Ovary (tissue), 9 donors: Measurements from ENCODE around the gene RGS11. TPM values are rescaled to one million over a fixed set of nuclear protein-coding genes. Genes with fewer than 3 reads are reported as not detected.

ENCODE experiments used
- DNase-seq, 5 donors: peaks; one replicate each; pipeline ENCODE4 v3.0.0-alpha.2; 2019 to 2020
- H3K27ac ChIP-seq, 2 donors: fragments of 200-600 bp; one replicate each; pipeline versions ENCODE4 v1.5.1 to v1.8.0; 2019 to 2022
- H3K27me3 ChIP-seq: fragments of 200-600 bp; one replicate; pipeline ENCODE4 v1.8.0; 2022
- H3K36me3 ChIP-seq: fragments of 200-600 bp; sonication (generic); one replicate; pipeline ENCODE4 v1.5.1; 2019
- H3K4me1 ChIP-seq: one replicate; pipeline ENCODE4 v1.8.1; 2013; ENCODE audit warnings: mild to moderate bottlenecking, moderate library complexity; ENCODE audit not compliant: insufficient read depth
- H3K4me3 ChIP-seq: fragments of 200-600 bp; sonication (generic); one replicate; pipeline ENCODE4 v1.5.1; 2017
- H3K9me3 ChIP-seq, 2 donors: fragments of 200-600 bp in 1 of 2; sonication (generic) in 1 of 2; one replicate each; pipeline versions ENCODE4 v1.5.1 to v1.8.1; 2013 to 2019; ENCODE audit warnings: mild to moderate bottlenecking in 1 of 2, moderate library complexity in 1 of 2
- CTCF ChIP-seq, 3 donors: fragments of 450-650 bp in 2 of 3; fragments of 200-600 bp in 1 of 3; IDR thresholded peaks; one replicate each; pipeline versions ENCODE4 v1.5.1 to v1.8.0; 2016 to 2022; ENCODE audit warnings: antibody characterized with exemption in 3 of 3, mild to moderate bottlenecking in 1 of 3
- EP300 ChIP-seq: sonication (generic); formaldehyde crosslinking; IDR thresholded peaks from one replicate; pipeline ENCODE4 v1.6.1; 2017; ENCODE audit warnings: antibody characterized with exemption
- POLR2A ChIP-seq: fragments of 450-650 bp; IDR thresholded peaks from one replicate; pipeline ENCODE4 v1.6.1; 2017; ENCODE audit warnings: antibody characterized with exemption, mild to moderate bottlenecking, moderate library complexity
- whole genome bisulfite sequencing, 3 donors: extraction: QIAGEN DNeasy Blood & Tissue Kit in 1 of 3; methylation state at CpG; one replicate each; pipeline versions ENCODE4 v1.1.5 to v1.1.7; 2013 to 2017; 5-methylcytosine and 5-hydroxymethylcytosine counted together
- intact Hi-C, 4 donors: fragments of 100-400 bp; cut with DNase I; formaldehyde crosslinking; loops; one replicate each; pipeline versions ENCODE4 v1.11.0 to v1.15.1; 2022 to 2023
- polyA plus RNA-seq, 2 donors: library from polyadenylated mRNA; stranded (reverse); fragments of 200-250 nt in 1 of 2; fragments of 350-450 nt in 1 of 2; fragmentation: Illumina TruSeq in 1 of 2; extraction: RNeasy Lipid Tissue Mini Kit (QIAGEN cat#74804) in 1 of 2; gene quantifications; one replicate each; pipeline ENCODE4 v1.2.3, GENCODE V29; 2013 to 2014
- total RNA-seq, 7 donors: library from RNA; depleted of rRNA in 2 of 7; stranded (reverse); fragments of >200 nt in 2 of 7; fragmentation: NEBNext Ultra II Directional in 3 of 7; extraction: Animal tissue kit (Norgen Biotek cat#: 25700) in 3 of 7; gene quantifications; one replicate each; pipeline versions ENCODE4 v1.1.0 to v1.2.4, GENCODE V29; 2016 to 2023
- donor health status: DM: no; HTN: no; CAD: no; lungs with moderate emphysema.
- donor health status: DM: no; HTN: no; CAD: no.
- donor health status: Bipolar disorder and iron deficiency.
- donor health status: DM: yes; HTN: yes; CAD: no.
- donor health status: DM: no; HTN: no; CAD: no.
- donor health status: DM: yes; HTN: yes; CAD: no.

The RGS11 gene
- total and polyA plus RNA-seq, 9 donors = 0.33 to 1.7 (median 0.71) TPM; not detected in 2

DNA sequence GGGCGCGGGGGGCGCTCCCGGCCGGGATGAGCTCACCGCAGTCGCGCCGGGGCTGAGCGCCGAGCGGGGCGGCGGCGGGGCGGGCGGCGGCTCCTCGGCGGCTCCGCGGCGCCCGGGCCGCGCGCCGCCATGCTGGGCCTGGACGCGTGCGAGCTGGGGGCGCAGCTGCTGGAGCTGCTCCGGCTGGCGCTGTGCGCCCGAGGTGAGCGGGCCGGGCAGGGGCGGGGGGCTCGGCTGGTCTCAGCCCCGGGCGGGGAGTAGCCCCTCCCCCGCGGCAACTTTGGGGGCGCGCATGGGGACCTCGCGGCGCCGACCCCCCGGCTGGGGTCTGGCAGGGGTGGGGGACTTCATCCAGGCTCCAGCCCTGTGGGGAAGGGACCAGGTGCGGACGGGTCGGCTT, 4.8 kb upstream of the RGS11 start, which contains the start of gene ARHGDIG:
Gene ARHGDIG (plus strand): TSS at position 40 of the 400 bp plus-strand sequence. CDS start 90 bp downstream, at position 130.
- H3K9me3 ChIP-seq = no peaks in the 10 kb centered on the region
- H3K4me3 ChIP-seq = no peak within 1 kb of the TSS

DNA sequence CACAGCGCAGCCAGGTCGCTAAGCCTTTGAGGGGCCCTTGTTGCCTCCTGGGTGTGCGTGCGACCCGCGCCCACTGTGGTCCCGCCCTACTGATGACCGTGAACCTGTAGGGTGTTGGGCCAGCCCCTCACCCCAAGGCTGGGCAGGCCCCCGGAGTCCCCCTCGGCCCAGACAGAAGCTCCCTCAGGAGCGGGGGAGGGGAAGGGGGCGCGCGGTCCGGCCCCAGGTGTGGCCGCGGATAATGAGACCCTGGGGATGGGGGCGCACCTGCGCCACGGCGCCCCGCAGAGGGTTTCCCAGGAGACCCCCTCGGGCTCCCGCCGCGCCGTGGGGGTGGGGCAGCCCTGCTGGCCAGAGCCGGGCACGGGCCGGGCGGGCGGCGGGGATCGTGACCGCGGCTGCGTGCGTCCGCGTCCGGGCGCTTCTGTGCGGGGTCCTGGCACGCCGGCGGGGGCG, 4.3 kb upstream of the RGS11 start:
- intact Hi-C loops = no loop called here
- no peaks in the 10 kb centered on the region for H3K9me3 ChIP-seq
- 5 to 18% (median 8%) methylated on average over 10 to 47 of the region's 47 CpGs for WGBS, 3 donors
- no peak overlapping the region for H3K27ac ChIP-seq
- DNase-seq = no peak
- H3K4me1 ChIP-seq = no peaks in the 10 kb centered on the region
- TF ChIP-seq EP300 = no peak
- no peak for TF ChIP-seq POLR2A
- no peak for TF ChIP-seq CTCF (IDR thresholded peaks at IDR 0.05)
- H3K36me3 ChIP-seq = no peaks in the 10 kb centered on the region
- H3K27me3 ChIP-seq = no peaks in the 10 kb centered on the region
- no peak overlapping the region for H3K4me3 ChIP-seq

More for the DNA sequence above, 4.8 kb upstream of the RGS11 start, which contains the start of gene ARHGDIG:
- no peak for DNase-seq
- H3K36me3 ChIP-seq = no peaks in the 10 kb centered on the region
- TF ChIP-seq CTCF (IDR thresholded peaks at IDR 0.05) (no peak), POLR2A (no peak), EP300 (no peak)
- no peaks in the 10 kb centered on the region for H3K27me3 ChIP-seq
- WGBS, 3 donors = 0% methylated on average over 11 to 54 of the region's 54 CpGs
- no peak within 1 kb of the TSS for H3K27ac ChIP-seq
- H3K4me1 ChIP-seq = no peaks in the 10 kb centered on the region
- intact Hi-C loops = no loop called here

DNA sequence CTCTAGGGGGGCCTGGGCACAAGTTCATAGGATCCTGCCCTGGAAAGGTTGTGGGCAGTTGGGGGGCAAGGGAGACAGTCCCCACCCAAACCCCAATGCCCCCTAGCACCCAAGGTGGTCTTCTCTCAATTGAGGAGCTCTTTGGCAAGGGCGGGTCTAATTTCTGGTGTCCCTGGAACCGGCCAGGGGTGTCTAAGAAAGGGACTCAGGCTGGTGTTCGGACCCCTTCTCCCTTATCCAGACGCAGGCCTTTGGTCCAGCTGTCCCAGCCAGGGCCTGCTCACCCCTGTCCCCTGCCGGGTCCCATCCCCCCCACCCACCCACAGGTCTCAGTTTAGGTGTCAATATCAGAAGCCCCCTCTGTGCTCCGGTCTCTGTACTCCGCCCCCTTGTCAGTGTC, 3.8 kb upstream of the RGS11 start:
- H3K27ac ChIP-seq = no peak overlapping the region
- WGBS, 3 donors = 69 to 74% (median 71%) methylated on average over 7 of the region's 7 CpGs
- no peaks in the 10 kb centered on the region for H3K9me3 ChIP-seq

GRCh38 chr16:278863-279366, 3.2 kb upstream of the RGS11 start:
- H3K4me1 ChIP-seq = no peaks in the 10 kb centered on the region
- no peak overlapping the region for H3K27ac ChIP-seq
- H3K9me3 ChIP-seq = no peaks in the 10 kb centered on the region
- no peaks in the 10 kb centered on the region for H3K36me3 ChIP-seq
- TF ChIP-seq POLR2A (no peak), CTCF (IDR thresholded peaks at IDR 0.05) (no peak), EP300 (no peak)
- intact Hi-C loops = no loop called here
- DNase-seq = no peak
- WGBS, 3 donors = 46 to 58% (median 51%) methylated on average over 6 of the region's 6 CpGs
- no peak overlapping the region for H3K4me3 ChIP-seq
- H3K27me3 ChIP-seq = no peaks in the 10 kb centered on the region

More for the DNA sequence above, 3.8 kb upstream of the RGS11 start:
- Histone ChIP-seq H3K36me3 (no peaks in the 10 kb centered on the region), H3K4me3 (no peak overlapping the region), H3K27me3 (no peaks in the 10 kb centered on the region), H3K4me1 (no peaks in the 10 kb centered on the region)
- no peak for DNase-seq
- intact Hi-C loops = no loop called here
- no peak for TF ChIP-seq CTCF (IDR thresholded peaks at IDR 0.05)
- no peak for TF ChIP-seq EP300
- TF ChIP-seq POLR2A = no peak
